Pancreas (tissue), 10 donors: ENCODE data around the gene SYNC. TPM values are rescaled to one million over a fixed set of nuclear protein-coding genes. Genes with fewer than 3 reads are reported as not detected.

Experiments
- ATAC-seq, 4 donors: fragments of 200-7000 bp; cut with Tn5 transposase; one replicate each; pipeline versions ENCODE4 v1.8.0 to v1.9.1; 2020; ENCODE audit warnings: mild to moderate bottlenecking in 4 of 4, moderate library complexity in 4 of 4
- DNase-seq, 6 donors: peaks; one replicate each; pipeline ENCODE4 v3.0.0-alpha.2; 2020
- FAIRE-seq: peaks from 2 replicates; lab custom pipeline; 2012; peaks lifted over from hg19 to GRCh38; lab: Jason Lieb, UNC
- H3K27ac ChIP-seq, 4 donors: fragments of 200-600 bp; sonication (generic); 1 replicate in 3 of 4; 2 replicates in 1 of 4; pipeline versions ENCODE4 v1.5.0 to v1.8.0; 2020
- H3K27me3 ChIP-seq, 4 donors: fragments of 200-600 bp; one replicate each; pipeline ENCODE4 v1.8.0; 2021
- H3K36me3 ChIP-seq, 3 donors: fragments of 200-600 bp; sonication (generic) in 1 of 3; one replicate each; pipeline versions ENCODE4 v1.5.0 to v1.8.0; 2020 to 2021
- H3K4me1 ChIP-seq, 3 donors: fragments of 200-600 bp; one replicate each; pipeline ENCODE4 v1.8.0; 2021
- H3K4me3 ChIP-seq, 4 donors: fragments of 200-600 bp; sonication (generic) in 2 of 4; one replicate each; pipeline versions ENCODE4 v1.5.0 to v1.8.0; 2020 to 2021
- H3K9me3 ChIP-seq, 4 donors: fragments of 200-600 bp; one replicate each; pipeline ENCODE4 v1.8.0; 2021
- CTCF ChIP-seq, 4 donors: fragments of 200-600 bp; sonication (generic) in 3 of 4; IDR thresholded peaks; one replicate each; pipeline versions ENCODE4 v1.5.0 to v1.8.0; 2021; ENCODE audit warnings: antibody characterized with exemption in 4 of 4
- WGBS, 2 donors: extraction: QIAGEN DNeasy Blood & Tissue Kit; methylation state at CpG; one replicate each; pipeline ENCODE4 v1.1.7; 2013; 5-methylcytosine and 5-hydroxymethylcytosine counted together
- intact Hi-C, 3 donors: fragments of 100-400 bp; cut with DNase I; formaldehyde crosslinking; loops; one replicate each; pipeline versions ENCODE4 v1.11.1 to v1.14.2; 2022
- polyA plus RNA-seq, 2 donors: library from polyadenylated mRNA; stranded (reverse); fragments of 200-250 nt; gene quantifications; one replicate each; pipeline ENCODE4 v1.2.3, GENCODE V29; 2013
- total RNA-seq, 6 donors: library from RNA; stranded (reverse); fragmentation: NEBNext Ultra II Directional in 4 of 6; extraction: Animal tissue kit (Norgen Biotek cat#: 25700) in 4 of 6; gene quantifications; one replicate each; pipeline versions ENCODE4 v1.2.1 to v1.2.4, GENCODE V29; 2021 to 2023
- donor health status: healthy with polysubstance abuse.
- donor health status: DM: no; HTN: no; CAD: no; lungs with moderate emphysema.
- donor health status: DM: no; HTN: no; CAD: no.
- donor health status: control.
- donor health status: control.
- donor health status: Bipolar disorder and iron deficiency.
- donor health status: DM: yes; HTN: yes; CAD: no.
- donor health status: DM: no; HTN: no; CAD: no.
- donor health status: DM: no; HTN: no; CAD: no.
- donor health status: DM: yes; HTN: yes; CAD: no.

Gene SYNC
- total and polyA plus RNA-seq, 8 donors: 0.28 to 1.3 (median 0.71) TPM

GRCh38 chr1:32725615-32725982 lies 23.0 kb upstream of the SYNC start:
- no peak overlapping the region for H3K27ac ChIP-seq
- DNase-seq (no peak), FAIRE-seq (no peak), ATAC-seq (no peak)
- H3K27me3 ChIP-seq: no peaks in the 10 kb centered on the region
- H3K36me3 ChIP-seq: no peaks in the 10 kb centered on the region
- intact Hi-C loops: no loop called here
- no peaks in the 10 kb centered on the region for H3K4me1 ChIP-seq
- no peak for TF ChIP-seq CTCF (IDR thresholded peaks at IDR 0.05)
- no peaks in the 10 kb centered on the region for H3K9me3 ChIP-seq
- WGBS, 2 donors: 93% methylated on average over 3 of the region's 3 CpGs
- no peak overlapping the region for H3K4me3 ChIP-seq

- ATAC-seq (peak in 3 of 4 donors; percentile 67 to 77 (median 77)), FAIRE-seq (no peak), DNase-seq (no peak)
- 85 to 91% methylated on average over 14 of the region's 14 CpGs for WGBS, 2 donors
- Histone ChIP-seq H3K27me3 (no peaks in the 10 kb centered on the region), H3K4me1 (no peaks in the 10 kb centered on the region), H3K27ac (no peak overlapping the region), H3K36me3 (no peaks in the 10 kb centered on the region), H3K4me3 (no peak overlapping the region), H3K9me3 (no peaks in the 10 kb centered on the region)
- intact Hi-C loops: no loop called here
- TF ChIP-seq CTCF (IDR thresholded peaks at IDR 0.05): no peak
Observed at GRCh38 chr1:32724678-32725614, 22.4 kb upstream of the SYNC start.

GRCh38 chr1:32719681-32720275 lies 17.2 kb upstream of the SYNC start:
- Histone ChIP-seq H3K36me3 (no peaks in the 10 kb centered on the region), H3K4me3 (no peak overlapping the region), H3K9me3 (no peaks in the 10 kb centered on the region), H3K27me3 (no peaks in the 10 kb centered on the region), H3K4me1 (peaks cover 3 to 10% (median 8%) of the 10 kb centered on the region in 3 donors), H3K27ac (no peak overlapping the region)
- 94 to 95% methylated on average over 4 of the region's 4 CpGs for WGBS, 2 donors
- intact Hi-C loops: no loop called here
- ATAC-seq: no peak
- no peak for FAIRE-seq
- DNase-seq: no peak
- TF ChIP-seq CTCF (IDR thresholded peaks at IDR 0.05): no peak

GRCh38 chr1:32718527-32718926 lies 16.0 kb upstream of the SYNC start:
- no peak for FAIRE-seq
- TF ChIP-seq CTCF (IDR thresholded peaks at IDR 0.05): no peak

More at GRCh38 chr1:32718527-32718926, 16.0 kb upstream of the SYNC start:
- H3K4me3 ChIP-seq: no peak overlapping the region
- no peak for ATAC-seq
- intact Hi-C loops: no loop called here
- H3K27me3 ChIP-seq: no peaks in the 10 kb centered on the region
- WGBS, 2 donors: 87 to 100% methylated on average over 1 of the region's 1 CpG
- no peak overlapping the region for H3K27ac ChIP-seq
- H3K4me1 ChIP-seq: peaks cover 3 to 10% (median 8%) of the 10 kb centered on the region in 3 donors
- H3K9me3 ChIP-seq: no peaks in the 10 kb centered on the region
- DNase-seq: no peak
- no peaks in the 10 kb centered on the region for H3K36me3 ChIP-seq
